ENCODE results near the gene COX7A1.
"Not testable (repeated sequence)": the region's sequence is repeated elsewhere in the genome, so short reads cannot be mapped to it uniquely, and the experiment has no call there.

COX7A1 gene

GRCh38 chr19:36152352-36153091 is at the start of gene COX7A1:
Gene COX7A1 (minus strand): TSS chr19:36152447. CDS start chr19:36152407, 40 bp downstream.
- DNase-seq = no peak

GRCh38 chr19:36201684-36202083 is 49.4 kb upstream of the COX7A1 start:
- no peak for DNase-seq

GRCh38 chr19:36198119-36198518 is 45.9 kb upstream of the COX7A1 start:
- DNase-seq = no peak

- DNase-seq = no peak
These were observed 44.0 kb upstream of the COX7A1 start for GRCh38 chr19:36196249-36196648.

GRCh38 chr19:36186722-36187121 is 34.5 kb upstream of the COX7A1 start:
- DNase-seq = not testable (repeated sequence)

- DNase-seq = no peak
These were observed 31.0 kb upstream of the COX7A1 start for GRCh38 chr19:36183245-36183628.

- no peak for DNase-seq
These were observed 30.5 kb upstream of the COX7A1 start for GRCh38 chr19:36182612-36183244.

- not testable (repeated sequence) for DNase-seq
These were observed 26.8 kb upstream of the COX7A1 start for GRCh38 chr19:36179077-36179476.

- not testable (repeated sequence) for DNase-seq
These were observed 21.6 kb upstream of the COX7A1 start for GRCh38 chr19:36173846-36174245.

- DNase-seq = no peak
These were observed 20.6 kb upstream of the COX7A1 start for GRCh38 chr19:36172852-36173251.

- no peak for DNase-seq
These were observed 17.0 kb upstream of the COX7A1 start for GRCh38 chr19:36169084-36169760.

- DNase-seq = no peak
These were observed 11.6 kb upstream of the COX7A1 start for GRCh38 chr19:36163813-36164212.

- DNase-seq = no peak
These were observed 8.8 kb upstream of the COX7A1 start for GRCh38 chr19:36160821-36161596.

- no peak for DNase-seq
These were observed 879 bp upstream of the COX7A1 start for GRCh38 chr19:36153126-36153525.

GRCh38 chr19:36152019-36152351 is 262 bp downstream of the COX7A1 start:
- DNase-seq = no peak

- no peak for DNase-seq
These were observed 866 bp downstream of the COX7A1 start for GRCh38 chr19:36151144-36152018.

GRCh38 chr19:36150586-36150985 is 1.7 kb downstream of the COX7A1 start:
- no peak for DNase-seq

- no peak for DNase-seq
These were observed 2.4 kb downstream of the COX7A1 start for GRCh38 chr19:36149673-36150406.

GRCh38 chr19:36144624-36145023 is 7.6 kb downstream of the COX7A1 start:
- no peak for DNase-seq

- no peak for DNase-seq
These were observed 9.8 kb downstream of the COX7A1 start for GRCh38 chr19:36142496-36142895.

- DNase-seq = no peak
These were observed 10.2 kb downstream of the COX7A1 start for GRCh38 chr19:36142046-36142445.
